HG03045 (cell line): ENCODE results near the gene ADAMTS15.

Source experiments
- ATAC-seq: cut with Tn5 transposase; IDR thresholded peaks from one replicate; pipeline ENCODE4 v1.9.1; 2021; ENCODE audit warnings: mild to moderate bottlenecking, moderate library complexity; ENCODE audit not compliant: unreplicated experiment

ADAMTS15 gene

GRCh38 chr11:130511765-130512164 is 63.3 kb downstream of the ADAMTS15 start:
- ATAC-seq: no peak

DNA sequence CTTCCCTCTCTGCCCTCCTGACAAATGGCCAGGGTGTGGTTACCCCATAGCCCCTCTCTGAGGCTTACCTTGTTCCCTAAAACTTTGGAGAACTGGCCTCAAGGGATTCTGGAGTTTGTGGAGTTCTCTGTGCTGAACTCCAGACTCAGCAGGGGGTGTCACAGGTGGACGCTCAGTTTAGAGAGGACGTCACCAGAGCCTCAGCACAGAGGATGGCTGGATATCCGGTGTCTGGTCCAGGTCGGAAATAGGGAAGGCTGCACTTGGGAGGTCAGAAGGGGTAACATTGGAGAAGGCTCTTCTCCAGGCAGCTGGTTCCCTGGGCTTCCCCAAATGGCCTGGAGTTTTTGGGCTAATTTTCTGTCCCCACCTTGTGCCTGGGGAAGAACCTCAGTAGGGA is 64.2 kb downstream of the ADAMTS15 start:
- no peak for ATAC-seq

DNA sequence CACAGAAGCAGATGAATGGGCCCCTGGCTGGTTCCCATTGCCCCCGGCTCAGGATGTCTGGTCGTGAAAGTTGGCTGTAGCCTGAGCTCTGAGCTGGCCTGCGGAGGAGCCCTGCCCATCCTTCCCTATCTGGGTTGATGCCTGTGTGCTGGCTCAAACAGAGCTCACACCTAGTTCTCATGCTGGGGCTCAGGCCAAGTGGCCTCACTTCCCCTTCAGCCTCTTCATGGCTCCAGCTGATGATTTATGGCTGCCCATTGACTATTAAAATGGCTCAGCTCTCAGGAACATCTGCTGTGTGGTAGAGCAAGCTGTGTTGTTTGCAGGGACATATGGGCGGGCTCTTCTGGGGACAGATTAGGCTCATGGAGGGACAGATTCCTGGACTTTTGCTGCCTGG is 64.7 kb downstream of the ADAMTS15 start:
- ATAC-seq: no peak

GRCh38 chr11:130514316-130514715 is 65.9 kb downstream of the ADAMTS15 start:
- ATAC-seq: no peak

DNA sequence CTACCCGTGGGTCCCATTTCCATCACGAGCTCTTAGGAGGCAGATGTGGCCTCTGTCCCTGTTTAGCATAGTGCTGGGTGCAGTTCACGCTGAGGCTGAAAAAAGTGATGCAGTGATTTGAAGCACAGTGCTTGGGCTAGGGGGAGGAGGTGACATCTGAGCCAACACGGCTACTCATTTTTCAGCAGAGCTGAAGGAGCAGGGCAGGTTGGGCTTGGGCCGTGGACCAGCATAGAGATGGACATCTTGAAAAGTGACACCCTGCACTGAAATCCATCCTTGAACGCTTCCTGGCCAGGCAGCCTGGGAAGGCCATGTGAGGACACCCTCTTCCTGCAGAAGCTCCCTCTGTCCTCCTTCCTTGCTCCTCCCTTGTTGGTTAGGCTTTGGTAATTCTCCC is 66.4 kb downstream of the ADAMTS15 start:
- ATAC-seq: no peak

DNA sequence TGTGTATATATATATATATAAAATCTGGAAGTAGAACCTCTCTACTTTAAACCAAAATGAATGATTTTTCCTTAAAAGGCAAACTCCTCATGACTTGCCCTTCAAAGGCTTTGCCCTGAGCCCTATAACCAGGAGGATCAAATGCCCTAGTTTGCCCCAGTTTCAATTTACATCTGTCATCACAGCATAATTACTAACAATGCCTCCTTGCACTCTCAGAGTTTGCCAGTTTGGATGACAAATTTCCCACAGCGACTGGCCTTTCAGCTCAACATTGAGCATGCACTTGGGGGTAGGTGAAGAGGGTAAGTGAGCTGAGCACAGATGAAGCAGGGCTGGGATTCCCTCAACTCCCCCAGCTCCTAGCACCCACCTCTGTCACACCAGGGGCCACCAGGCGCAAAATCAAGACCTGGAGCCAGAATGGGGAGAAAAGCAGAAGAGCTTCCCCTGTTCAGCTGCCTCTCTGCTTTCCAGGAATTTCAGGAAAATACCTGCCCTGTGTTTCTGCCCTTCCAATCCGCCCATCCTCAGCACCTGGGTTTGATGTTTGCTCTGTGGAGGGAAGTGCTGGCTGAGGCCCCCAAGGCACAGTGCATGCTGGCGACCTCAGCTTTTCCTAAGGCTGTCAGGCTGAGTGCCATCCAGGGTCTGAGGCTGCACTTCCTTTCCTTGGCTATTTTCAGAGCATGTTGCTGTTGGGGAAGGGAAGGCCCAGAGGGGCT is 67.5 kb downstream of the ADAMTS15 start:
- no peak for ATAC-seq

GRCh38 chr11:130516554-130517505 is 68.4 kb downstream of the ADAMTS15 start:
- ATAC-seq: no peak

- ATAC-seq: no peak
These were observed 69.8 kb downstream of the ADAMTS15 start for GRCh38 chr11:130518164-130518680.

DNA sequence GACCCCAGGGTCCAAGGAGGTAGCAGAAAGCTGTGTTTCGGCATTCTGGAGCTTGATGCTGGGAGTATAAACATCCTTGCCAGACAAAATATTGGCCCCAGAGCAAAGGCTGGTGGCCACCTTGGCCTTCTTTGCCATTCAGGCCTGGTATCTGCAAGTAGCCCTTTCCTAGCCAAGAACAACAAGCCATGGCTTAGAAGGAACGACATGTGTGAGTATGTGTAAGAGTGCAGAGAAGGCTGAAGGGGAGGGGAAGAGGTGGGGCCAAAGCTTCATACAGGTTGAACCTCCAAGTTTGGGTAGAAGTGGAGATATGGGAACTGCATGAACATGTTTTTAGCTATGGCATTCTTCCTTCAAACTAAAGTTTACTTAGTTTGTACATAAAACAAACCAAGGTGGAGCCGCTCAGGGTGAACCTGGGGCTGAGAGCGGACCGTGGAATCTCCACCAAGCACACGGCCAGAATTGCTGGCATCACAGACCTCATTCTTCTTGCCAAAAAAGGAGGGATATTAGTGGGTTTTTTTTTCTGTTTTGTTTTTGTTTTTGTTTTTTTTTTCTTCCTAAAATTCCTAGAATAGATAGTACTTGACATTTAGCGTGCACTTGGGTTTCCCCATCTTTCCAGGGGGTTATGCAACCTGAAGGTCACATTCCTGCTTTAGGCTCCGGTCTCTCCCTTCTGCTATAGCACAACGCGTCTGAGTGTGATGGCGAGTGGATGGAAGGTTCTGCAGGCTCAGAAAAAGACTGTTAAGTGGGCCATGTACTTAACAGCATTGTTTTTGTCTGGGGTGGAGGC is 70.9 kb downstream of the ADAMTS15 start:
- no peak for ATAC-seq

- ATAC-seq: no peak
These were observed 71.8 kb downstream of the ADAMTS15 start for GRCh38 chr11:130520271-130520671.

DNA sequence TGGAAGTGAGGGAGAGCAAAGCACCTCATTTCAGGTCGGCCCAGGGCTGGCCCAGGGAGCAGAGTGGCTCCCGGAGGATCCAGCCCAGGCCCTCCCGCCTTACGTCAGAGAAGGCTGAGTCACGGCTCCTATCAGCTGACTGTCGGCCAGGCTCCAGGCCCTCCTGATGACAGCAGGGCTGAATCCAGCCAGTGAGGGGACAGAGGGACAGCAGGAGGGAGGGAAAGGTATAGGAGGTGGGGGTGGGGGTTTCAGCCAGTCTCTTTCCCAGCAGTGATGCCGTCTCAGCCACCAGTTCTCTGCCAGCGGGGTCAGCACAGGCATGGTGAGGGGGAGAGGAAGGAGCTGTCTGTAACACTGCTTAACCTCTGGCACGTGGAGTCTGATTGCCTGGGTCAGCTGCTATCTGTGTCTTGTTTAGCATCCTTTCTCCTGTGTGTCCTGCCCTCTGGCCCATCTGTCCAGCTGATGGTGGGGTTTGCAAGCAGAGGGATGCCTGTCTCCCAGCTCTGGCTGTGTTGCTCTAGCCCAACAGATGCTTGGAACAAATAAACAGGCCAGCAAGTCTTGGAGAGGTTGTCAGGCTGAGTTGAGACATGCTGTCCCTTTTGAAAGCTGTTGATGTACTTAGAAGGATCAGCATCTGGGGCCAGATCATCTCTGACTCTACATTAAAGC is 74.0 kb downstream of the ADAMTS15 start:
- no peak for ATAC-seq

- ATAC-seq: no peak
These were observed 74.7 kb downstream of the ADAMTS15 start for GRCh38 chr11:130523166-130523565.

GRCh38 chr11:130523609-130524008 is 75.2 kb downstream of the ADAMTS15 start:
- ATAC-seq: no peak

DNA sequence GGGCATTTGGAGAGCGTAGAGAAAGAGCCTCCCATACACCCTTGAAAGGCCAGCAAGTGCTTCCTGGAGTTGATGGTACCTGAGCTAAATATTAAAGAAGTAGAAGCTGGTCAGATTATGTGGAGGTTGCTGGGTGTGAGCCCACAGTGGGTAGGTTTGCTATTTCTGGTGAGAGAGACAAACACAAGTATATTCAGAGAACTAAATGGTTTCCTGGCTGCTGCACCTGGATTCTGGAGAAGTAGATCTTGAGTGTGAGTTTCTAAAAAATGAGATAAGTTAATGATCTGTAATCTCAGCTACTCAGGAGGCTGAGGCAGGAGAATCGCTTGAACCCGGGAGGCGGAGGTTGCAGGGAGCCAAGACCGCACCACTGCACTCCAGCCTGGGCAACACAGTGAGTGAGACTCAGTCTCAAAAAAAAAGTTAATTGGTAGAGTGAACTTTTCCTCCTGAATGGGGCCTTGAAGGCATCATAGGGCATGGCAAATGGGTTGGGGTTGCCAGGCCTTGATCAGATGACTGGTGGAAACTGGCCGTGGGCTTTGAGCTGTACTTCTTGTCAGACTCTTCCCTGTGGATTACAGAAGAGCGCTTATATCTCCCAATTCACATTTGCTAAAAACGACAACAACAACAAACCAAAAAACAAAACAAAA is 75.8 kb downstream of the ADAMTS15 start:
- no peak for ATAC-seq

- no peak for ATAC-seq
These were observed 76.9 kb downstream of the ADAMTS15 start for GRCh38 chr11:130525307-130525706.
